NCI-H1105 treated with DMSO at 0.1 percent for 48 hours (cell line): ENCODE data around the gene KLC1.

Experiments
- DNase-seq: peaks from one replicate; lab custom pipeline; 2025; lab: John Stamatoyannopoulos, UW

KLC1 gene

GRCh38 chr14:103735815-103736545 is 107.0 kb downstream of the KLC1 start:
- no peak for DNase-seq

- no peak for DNase-seq
Observed at GRCh38 chr14:103736546-103737431, 107.8 kb downstream of the KLC1 start.

- DNase-seq = no peak
Observed at GRCh38 chr14:103737432-103738045, 108.5 kb downstream of the KLC1 start.

GRCh38 chr14:103738166-103738565 is 109.2 kb downstream of the KLC1 start:
- no peak for DNase-seq

GRCh38 chr14:103738701-103739451 is 109.9 kb downstream of the KLC1 start:
- no peak for DNase-seq

GRCh38 chr14:103739466-103739792 is 110.4 kb downstream of the KLC1 start:
- no peak for DNase-seq

- no peak for DNase-seq
Observed at GRCh38 chr14:103739793-103740501, 110.9 kb downstream of the KLC1 start.

- no peak for DNase-seq
Observed at GRCh38 chr14:103740991-103741689, 112.1 kb downstream of the KLC1 start.

- no peak for DNase-seq
Observed at GRCh38 chr14:103741876-103742275, 112.9 kb downstream of the KLC1 start.

GRCh38 chr14:103742499-103743255 is 113.7 kb downstream of the KLC1 start:
- no peak for DNase-seq

- no peak for DNase-seq
Observed at GRCh38 chr14:103743691-103744090, 114.7 kb downstream of the KLC1 start.

GRCh38 chr14:103744621-103745395 is 115.8 kb downstream of the KLC1 start:
- no peak for DNase-seq

- DNase-seq = no peak
Observed at GRCh38 chr14:103745424-103745823, 116.4 kb downstream of the KLC1 start.

GRCh38 chr14:103746701-103747100 is 117.7 kb downstream of the KLC1 start:
- DNase-seq = no peak

GRCh38 chr14:103748534-103748857 is 119.5 kb downstream of the KLC1 start:
- no peak for DNase-seq

GRCh38 chr14:103749452-103749851 is 120.4 kb downstream of the KLC1 start:
- no peak for DNase-seq

- no peak for DNase-seq
Observed at GRCh38 chr14:103749860-103750259, 120.8 kb downstream of the KLC1 start.
